Measurements from ENCODE around the gene MSL2.
"Not testable (repeated sequence)": the region's sequence is repeated elsewhere in the genome, so short reads cannot be mapped to it uniquely, and the experiment has no call there.

Gene MSL2

DNA sequence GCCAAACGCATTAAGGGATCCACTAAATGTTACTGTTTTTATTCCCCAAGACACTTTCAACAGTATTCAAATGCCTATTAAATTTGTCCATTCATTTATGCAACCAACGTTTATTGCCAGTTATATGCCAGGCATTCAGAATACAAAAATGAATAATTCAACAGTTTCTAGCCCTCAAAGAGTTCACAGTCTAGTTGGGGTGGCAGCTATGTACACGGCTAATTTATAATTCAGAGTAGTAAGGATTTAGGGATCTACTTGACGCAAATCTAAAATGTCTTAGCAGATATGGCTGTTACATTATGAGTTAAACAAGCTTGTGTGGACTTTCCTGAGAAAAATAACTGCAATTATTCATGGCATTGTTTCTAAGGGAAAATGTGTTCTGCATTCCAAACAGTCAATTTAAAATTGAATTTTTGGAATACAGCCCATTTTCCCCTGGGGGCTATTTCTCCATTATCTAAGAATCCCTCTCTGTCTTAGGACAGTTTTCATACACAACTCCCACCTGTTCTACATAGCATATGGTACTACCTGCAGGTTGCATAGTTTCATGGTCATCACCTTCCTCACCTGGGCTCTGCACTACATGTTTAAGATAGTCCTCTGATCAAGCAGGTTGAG is 11.5 kb upstream of the MSL2 start:
- Histone ChIP-seq H3K4me1 (no peaks in the 10 kb centered on the region), H3K27me3 (peaks cover 0 to 3% of the 10 kb centered on the region in 2 donors), H3K4me3 (no peak overlapping the region), H3K9me3 (no peaks in the 10 kb centered on the region), H3K36me3 (no peaks in the 10 kb centered on the region), H3K27ac (no peak overlapping the region)
- TF ChIP-seq, protein P1, sequence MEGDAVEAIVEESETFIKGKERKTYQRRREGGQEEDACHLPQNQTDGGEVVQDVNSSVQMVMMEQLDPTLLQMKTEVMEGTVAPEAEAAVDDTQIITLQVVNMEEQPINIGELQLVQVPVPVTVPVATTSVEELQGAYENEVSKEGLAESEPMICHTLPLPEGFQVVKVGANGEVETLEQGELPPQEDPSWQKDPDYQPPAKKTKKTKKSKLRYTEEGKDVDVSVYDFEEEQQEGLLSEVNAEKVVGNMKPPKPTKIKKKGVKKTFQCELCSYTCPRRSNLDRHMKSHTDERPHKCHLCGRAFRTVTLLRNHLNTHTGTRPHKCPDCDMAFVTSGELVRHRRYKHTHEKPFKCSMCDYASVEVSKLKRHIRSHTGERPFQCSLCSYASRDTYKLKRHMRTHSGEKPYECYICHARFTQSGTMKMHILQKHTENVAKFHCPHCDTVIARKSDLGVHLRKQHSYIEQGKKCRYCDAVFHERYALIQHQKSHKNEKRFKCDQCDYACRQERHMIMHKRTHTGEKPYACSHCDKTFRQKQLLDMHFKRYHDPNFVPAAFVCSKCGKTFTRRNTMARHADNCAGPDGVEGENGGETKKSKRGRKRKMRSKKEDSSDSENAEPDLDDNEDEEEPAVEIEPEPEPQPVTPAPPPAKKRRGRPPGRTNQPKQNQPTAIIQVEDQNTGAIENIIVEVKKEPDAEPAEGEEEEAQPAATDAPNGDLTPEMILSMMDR (IDR thresholded peaks at IDR 0.05) = no peak
- intact Hi-C loops (cut with DNase I; ENCODE audit: low total_unique reads) = no loop called here
- DNase-seq = no peak

DNA sequence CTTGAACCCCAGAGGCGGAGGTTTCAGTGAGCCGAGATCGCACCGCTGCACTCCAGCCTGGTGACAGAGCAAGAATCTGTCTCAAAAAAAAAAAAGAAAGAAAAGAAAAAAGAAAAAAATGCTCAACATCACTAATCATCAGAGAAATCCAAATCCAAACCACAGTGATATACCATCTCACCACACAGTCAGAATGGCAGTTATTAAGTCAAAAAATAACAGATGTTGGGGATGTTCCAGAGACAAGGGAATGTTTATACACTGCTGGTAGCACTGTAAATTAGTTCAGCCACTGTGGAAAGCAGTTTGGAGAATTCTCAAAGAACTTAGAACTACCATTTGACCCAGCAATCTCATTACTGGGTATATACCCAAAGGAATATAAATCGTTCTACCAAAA is 3.1 kb upstream of the MSL2 start:
- not testable (repeated sequence) for H3K4me3 ChIP-seq, H3K36me3 ChIP-seq, H3K27ac ChIP-seq, DNase-seq, H3K27me3 ChIP-seq, H3K9me3 ChIP-seq
- H3K4me1 ChIP-seq = peaks cover 0 to 14% (median 10%) of the 10 kb centered on the region in 4 donors
- intact Hi-C loops (cut with DNase I; ENCODE audit: low total_unique reads) = loop anchor here (5.0 to 10.0 kb wide), 3 partner anchors 124 to 666 kb away; partner anchors contain the start of genes NCK1 and STAG1

DNA sequence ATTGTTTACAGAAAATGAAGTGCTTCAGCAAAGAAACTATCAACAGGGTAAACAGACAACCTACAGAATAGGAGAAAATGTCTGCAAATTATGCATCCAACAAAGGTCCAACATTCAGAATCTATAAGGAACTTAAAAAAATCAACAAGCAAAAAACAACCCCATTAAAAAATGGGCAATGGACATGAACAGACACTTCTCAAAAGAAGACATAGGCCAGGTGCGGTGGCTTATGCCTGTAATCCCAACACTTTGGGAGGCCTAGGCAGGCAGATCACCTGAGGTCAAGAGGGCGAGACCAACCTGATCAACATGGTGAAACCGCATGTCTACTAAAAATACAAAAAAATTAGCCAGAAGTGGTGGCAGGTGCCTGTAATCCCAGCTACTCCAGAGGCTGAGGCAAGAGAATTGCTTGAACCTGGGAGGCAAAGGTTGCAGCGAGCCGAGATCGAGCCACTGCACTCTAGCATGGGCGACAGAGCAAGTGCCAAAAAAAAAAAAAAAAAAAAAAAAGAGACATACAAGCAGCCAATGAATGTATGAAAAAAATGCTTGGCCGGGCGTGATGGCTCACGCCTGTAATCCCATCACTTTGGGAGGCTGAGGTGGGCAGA is 2.4 kb upstream of the MSL2 start:
- intact Hi-C loops (cut with DNase I; ENCODE audit: low total_unique reads) = loop anchor here (5.0 to 10.0 kb wide), 3 partner anchors 124 to 666 kb away; partner anchors contain the start of genes NCK1 and STAG1
- not testable (repeated sequence) for H3K4me3 ChIP-seq
- H3K27ac ChIP-seq = peak overlapping the region in 1 of 2 donors; percentile 100

DNA sequence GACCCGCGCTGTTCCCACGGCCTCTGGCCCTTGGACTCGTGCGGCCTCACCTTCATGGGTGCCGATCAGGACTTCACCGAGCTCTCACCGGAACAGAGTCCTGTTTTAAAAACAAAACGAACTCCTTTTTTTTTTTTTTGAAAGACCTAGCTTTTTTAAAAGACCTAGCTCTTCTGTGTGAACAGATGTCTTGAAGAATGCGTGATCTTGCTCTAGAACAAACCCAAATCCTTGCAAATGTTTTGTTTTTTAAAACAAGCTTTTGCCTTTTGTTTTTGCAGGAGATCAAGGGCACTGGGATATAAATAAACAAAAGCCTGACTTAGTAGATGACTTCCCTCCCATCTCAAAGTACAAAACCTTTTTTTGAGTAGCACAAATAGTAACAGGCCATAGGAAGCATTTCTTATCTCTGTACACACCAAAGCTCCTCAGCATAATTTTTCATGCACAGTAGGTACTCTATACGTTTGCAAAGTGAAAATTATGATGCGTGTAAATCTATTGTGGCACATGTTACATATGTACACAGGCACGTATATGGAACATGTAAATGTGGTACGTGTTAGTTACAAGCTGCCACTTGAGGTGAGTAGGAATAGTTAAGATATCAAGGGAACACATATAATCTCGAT is 1.1 kb upstream of the MSL2 start:
- peaks cover 0 to 20% (median 13%) of the 10 kb centered on the region in 4 donors for H3K4me1 ChIP-seq
- no peak for DNase-seq
- H3K27me3 ChIP-seq = no peaks in the 10 kb centered on the region
- peak overlapping the region; percentile 100 for H3K27ac ChIP-seq
- H3K4me3 ChIP-seq = peak overlapping the region; percentile 92 to 98
- no peaks in the 10 kb centered on the region for H3K36me3 ChIP-seq
- TF ChIP-seq, protein P1 (IDR thresholded peaks at IDR 0.05) = no peak
- intact Hi-C loops (cut with DNase I; ENCODE audit: low total_unique reads) = loop anchor here (5.0 to 10.0 kb wide), 3 partner anchors 122 to 668 kb away; partner anchors contain the start of genes NCK1 and STAG1
- H3K9me3 ChIP-seq = no peaks in the 10 kb centered on the region

More for the DNA sequence above, 2.4 kb upstream of the MSL2 start:
- H3K36me3 ChIP-seq, H3K9me3 ChIP-seq, DNase-seq, H3K27me3 ChIP-seq: not testable (repeated sequence)
- H3K4me1 ChIP-seq = peaks cover 0 to 14% (median 10%) of the 10 kb centered on the region in 4 donors

DNA sequence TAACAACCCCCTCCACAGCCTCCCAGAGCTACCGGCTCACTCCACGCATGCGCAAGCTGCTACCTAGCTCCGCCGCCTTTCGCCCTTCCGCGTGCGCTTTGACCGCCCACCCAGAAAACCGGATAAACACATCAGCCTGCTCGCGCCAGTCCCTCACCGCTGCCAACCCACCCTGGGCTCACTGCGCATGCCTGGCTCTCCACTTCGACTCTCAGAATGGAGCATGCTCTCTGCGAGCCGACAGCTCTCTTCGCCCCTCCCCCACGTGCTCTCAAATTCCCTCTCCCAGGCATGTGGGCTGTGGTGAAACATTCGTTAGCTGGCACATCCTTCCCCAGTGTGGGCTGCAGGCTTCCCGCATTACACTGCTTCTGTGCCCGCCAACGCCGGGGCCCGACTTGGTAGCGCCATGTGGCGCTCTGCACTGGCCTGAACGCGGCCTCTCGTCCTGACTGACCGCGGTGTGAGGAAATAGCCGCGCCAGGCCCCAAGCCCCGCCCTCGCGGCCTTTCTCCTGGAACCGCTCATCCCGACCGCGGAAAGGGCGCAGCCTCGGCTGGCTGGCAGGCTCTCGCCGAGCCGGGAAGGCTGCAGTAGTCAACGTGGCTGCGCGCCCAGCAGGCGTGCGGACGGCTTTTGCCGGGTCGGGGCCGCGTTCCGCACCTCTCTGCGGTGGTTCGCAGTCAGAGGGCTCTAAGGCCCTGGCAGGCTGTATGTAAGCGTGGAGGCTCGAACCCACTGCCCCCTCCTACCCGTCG is 445 bp upstream of the MSL2 start:
- peak overlapping the region; percentile 92 to 98 for H3K4me3 ChIP-seq
- H3K9me3 ChIP-seq = no peaks in the 10 kb centered on the region
- intact Hi-C loops (cut with DNase I; ENCODE audit: low total_unique reads) = loop anchor here (5.0 to 10.0 kb wide), 3 partner anchors 122 to 668 kb away; partner anchors contain the start of genes NCK1 and STAG1
- no peaks in the 10 kb centered on the region for H3K27me3 ChIP-seq
- H3K4me1 ChIP-seq = peaks cover 0 to 27% (median 13%) of the 10 kb centered on the region in 4 donors
- H3K27ac ChIP-seq = peak overlapping the region; percentile 100
- peak; percentile 99 for DNase-seq
- H3K36me3 ChIP-seq = no peaks in the 10 kb centered on the region
- TF ChIP-seq, protein P1 (IDR thresholded peaks at IDR 0.05) = no peak

All from tibial artery (tissue), 4 donors.